WTC11 (cell line): ENCODE results near the gene C19orf85. TPM values are rescaled to one million over a fixed set of nuclear protein-coding genes. Genes with fewer than 3 reads are reported as not detected.

Source experiments
- ATAC-seq: fragments of 200-7000 bp; cut with Tn5 transposase; 2 replicates; pipeline ENCODE4 v1.10.0; 2021; ENCODE audit warnings: mild to moderate bottlenecking, moderate library complexity
- CTCF ChIA-PET: fragments of 300-600 bp; sonication (Branson Sonifier 250); formaldehyde crosslinking; loops from one replicate; lab custom pipeline; 2021; ENCODE audit warnings: antibody characterized with exemption; lab: Charles Lee
- POLR2A ChIA-PET: fragments of 350-600 bp; sonication (Branson Sonifier 250); formaldehyde crosslinking; loops from one replicate; lab custom pipeline; 2021; ENCODE audit warnings: antibody characterized with exemption; lab: Charles Lee
- DNase-seq: peaks from one replicate; pipeline ENCODE4 v3.0.0; 2021; ENCODE audit warnings: low spot score
- H3K27ac Mint-ChIP-seq: 2 replicates; pipeline ENCODE4 v1.8.0; 2021; ENCODE audit warnings: mixed read lengths
- H3K27me3 Mint-ChIP-seq: 2 replicates; pipeline ENCODE4 v1.8.0; 2021; ENCODE audit warnings: low read depth, mild to moderate bottlenecking, moderate library complexity, mixed read lengths
- H3K36me3 Mint-ChIP-seq: 2 replicates; pipeline ENCODE4 v1.8.0; 2021; ENCODE audit warnings: mixed read lengths
- H3K4me1 Mint-ChIP-seq: 2 replicates; pipeline ENCODE4 v1.8.0; 2022; ENCODE audit warnings: mixed read lengths
- H3K4me3 Mint-ChIP-seq: 2 replicates; pipeline ENCODE4 v1.8.0; 2021; ENCODE audit warnings: mild to moderate bottlenecking, moderate library complexity, mixed read lengths
- H3K9me3 Mint-ChIP-seq: 2 replicates; pipeline ENCODE4 v1.8.0; 2021; ENCODE audit warnings: mixed read lengths
- CREM ChIP-seq: sonication (generic); formaldehyde crosslinking; IDR thresholded peaks from 2 replicates; pipeline ENCODE4 v1.8.1; 2022; ENCODE audit warnings: mild to moderate bottlenecking, missing genetic modification reagents, moderate library complexity
- CTCF ChIP-seq: fragments of 200-600 bp; IDR thresholded peaks from 2 replicates; pipeline ENCODE4 v1.8.0; 2022; ENCODE audit warnings: antibody characterized with exemption
- EMX1 ChIP-seq: fragments of 250-450 bp; sonication (Bioruptor Pico); IDR thresholded peaks from 2 replicates; pipeline ENCODE4 v1.8.0; 2021; ENCODE audit warnings: mild to moderate bottlenecking
- ESRRA ChIP-seq: sonication (generic); formaldehyde crosslinking; IDR thresholded peaks from 2 replicates; pipeline ENCODE4 v1.8.1; 2022; ENCODE audit warnings: mild to moderate bottlenecking, missing genetic modification reagents, borderline replicate concordance
- GABPB1 ChIP-seq: sonication (generic); formaldehyde crosslinking; IDR thresholded peaks from 2 replicates; pipeline ENCODE4 v1.8.1; 2023; ENCODE audit warnings: mild to moderate bottlenecking, missing genetic modification reagents
- HMGXB4 ChIP-seq: sonication (generic); formaldehyde crosslinking; IDR thresholded peaks from 2 replicates; pipeline ENCODE4 v1.8.1; 2023; ENCODE audit warnings: mild to moderate bottlenecking, moderate library complexity, missing genetic modification reagents
- NR1H2 ChIP-seq: sonication (generic); formaldehyde crosslinking; IDR thresholded peaks from 2 replicates; pipeline ENCODE4 v1.9.0; 2021; ENCODE audit warnings: mild to moderate bottlenecking, moderate library complexity, missing genetic modification reagents
- RELA ChIP-seq: sonication (generic); formaldehyde crosslinking; IDR thresholded peaks from 2 replicates; pipeline ENCODE4 v1.8.1; 2022; ENCODE audit warnings: missing genetic modification reagents, mild to moderate bottlenecking, borderline replicate concordance
- SMAD3 ChIP-seq: sonication (generic); formaldehyde crosslinking; IDR thresholded peaks from 2 replicates; pipeline ENCODE4 v1.8.0; 2022; ENCODE audit warnings: missing genetic modification reagents, mild to moderate bottlenecking, borderline replicate concordance
- SOX15 ChIP-seq: fragments of 250-450 bp; sonication (Bioruptor Pico); IDR thresholded peaks from 2 replicates; pipeline ENCODE4 v1.9.0; 2021; ENCODE audit warnings: mild to moderate bottlenecking
- STAT6 ChIP-seq: sonication (generic); formaldehyde crosslinking; conservative IDR thresholded peaks from 2 replicates; pipeline ENCODE4 v1.8.1; 2023; ENCODE audit warnings: mild to moderate bottlenecking, low read depth, missing genetic modification reagents, moderate library complexity
- TEAD4 ChIP-seq: sonication (generic); formaldehyde crosslinking; IDR thresholded peaks from 2 replicates; pipeline ENCODE4 v1.8.0; 2022; ENCODE audit warnings: mild to moderate bottlenecking, missing genetic modification reagents
- ZBTB43 ChIP-seq: sonication (generic); formaldehyde crosslinking; IDR thresholded peaks from 2 replicates; pipeline ENCODE4 v1.8.1; 2023; ENCODE audit warnings: mild to moderate bottlenecking, missing genetic modification reagents
- ZNF121 ChIP-seq: sonication (generic); formaldehyde crosslinking; IDR thresholded peaks from 2 replicates; pipeline ENCODE4 v1.8.0; 2023; ENCODE audit warnings: missing genetic modification reagents
- ZNF232 ChIP-seq: sonication (generic); formaldehyde crosslinking; IDR thresholded peaks from 2 replicates; pipeline ENCODE4 v1.8.0; 2022; ENCODE audit warnings: mild to moderate bottlenecking, missing genetic modification reagents
- total RNA-seq: library from RNA; stranded (reverse); gene quantifications from 3 replicates; pipeline ENCODE4 v1.2.3, GENCODE V29; 2021
- TF ChIP-seq, protein P1 (sequence below): sonication (generic); formaldehyde crosslinking; IDR thresholded peaks from 2 replicates; pipeline ENCODE4 v1.8.0; 2022; ENCODE audit warnings: mild to moderate bottlenecking, missing genetic modification reagents
- TF ChIP-seq, protein P2 (sequence below): fragments of 250-450 bp; sonication (Bioruptor Pico); conservative IDR thresholded peaks from 2 replicates; pipeline ENCODE4 v1.9.0; 2021; ENCODE audit warnings: mild to moderate bottlenecking

C19orf85 gene
- total RNA-seq, 1 experiment from 2014 or later: 2.2 TPM

GRCh38 chr19:55467236-55468053, 2.9 kb upstream of the C19orf85 start:
- ChIA-PET POLR2A (no interaction called here), CTCF (interaction anchor here (0.5 to 3.2 kb wide), 69 partner anchors 8 to 994 kb away, joined by 3 to 68 read pairs (median 5); partner anchors contain the start of genes CDC42EP5, DNAAF3, EPS8L1 and FIZ1)
- no peak overlapping the region for H3K4me3 Mint-ChIP-seq
- H3K4me1 Mint-ChIP-seq: peaks cover 27% of the 10 kb centered on the region
- H3K36me3 Mint-ChIP-seq: no peaks in the 10 kb centered on the region
- peaks cover 33% of the 10 kb centered on the region for H3K27me3 Mint-ChIP-seq
- H3K9me3 Mint-ChIP-seq: no peaks in the 10 kb centered on the region
- DNase-seq (peak; percentile 77), ATAC-seq (peak; percentile 78)
- peak; percentile 98 for TF ChIP-seq CTCF
- TF ChIP-seq, protein P1, sequence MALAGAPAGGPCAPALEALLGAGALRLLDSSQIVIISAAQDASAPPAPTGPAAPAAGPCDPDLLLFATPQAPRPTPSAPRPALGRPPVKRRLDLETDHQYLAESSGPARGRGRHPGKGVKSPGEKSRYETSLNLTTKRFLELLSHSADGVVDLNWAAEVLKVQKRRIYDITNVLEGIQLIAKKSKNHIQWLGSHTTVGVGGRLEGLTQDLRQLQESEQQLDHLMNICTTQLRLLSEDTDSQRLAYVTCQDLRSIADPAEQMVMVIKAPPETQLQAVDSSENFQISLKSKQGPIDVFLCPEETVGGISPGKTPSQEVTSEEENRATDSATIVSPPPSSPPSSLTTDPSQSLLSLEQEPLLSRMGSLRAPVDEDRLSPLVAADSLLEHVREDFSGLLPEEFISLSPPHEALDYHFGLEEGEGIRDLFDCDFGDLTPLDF (CRISPR knock-in tag): no peak
- TF ChIP-seq TEAD4 (CRISPR knock-in tag): no peak
- TF ChIP-seq GABPB1 (CRISPR knock-in tag): 0 out of 2 replicates have a peak, but pooled peaks have one; percentile 30
- TF ChIP-seq HMGXB4: 0 out of 2 replicates have a peak, but pooled peaks have one; percentile 59
- no peak overlapping the region for H3K27ac Mint-ChIP-seq

GRCh38 chr19:55466241-55466614, 1.7 kb upstream of the C19orf85 start:
- Mint-ChIP-seq H3K36me3 (no peaks in the 10 kb centered on the region), H3K27ac (no peak overlapping the region), H3K9me3 (no peaks in the 10 kb centered on the region), H3K4me3 (no peak overlapping the region), H3K4me1 (peaks cover 29% of the 10 kb centered on the region), H3K27me3 (peaks cover 35% of the 10 kb centered on the region)
- ChIA-PET CTCF (interaction anchor here (1.0 to 3.2 kb wide), 5 partner anchors 11 to 166 kb away, joined by 3 to 68 read pairs (median 25); partner anchors contain the start of gene ZNF628), POLR2A (no interaction called here)
- TF ChIP-seq SMAD3 (CRISPR knock-in tag): no peak
- no peak for TF ChIP-seq STAT6
- no peak for TF ChIP-seq CREM (CRISPR knock-in tag)
- peak; percentile 74; the same call in 1 of the 2 replicates for TF ChIP-seq ZNF121 (CRISPR knock-in tag)
- no peak for TF ChIP-seq EMX1 (CRISPR knock-in tag)
- no peak for TF ChIP-seq ESRRA
- TF ChIP-seq, all 79 proteins: peak for 1
- DNase-seq (no peak), ATAC-seq (no peak)

GRCh38 chr19:55465460-55466240, 1.1 kb upstream of the C19orf85 start:
- peaks cover 29% of the 10 kb centered on the region for H3K27me3 Mint-ChIP-seq
- no peaks in the 10 kb centered on the region for H3K36me3 Mint-ChIP-seq
- ChIA-PET POLR2A (no interaction called here), CTCF (interaction anchor here (1.5 to 3.2 kb wide), 2 partner anchors 38 to 167 kb away, joined by 3 to 25 read pairs; no protein-coding TSS in a partner anchor)
- H3K9me3 Mint-ChIP-seq: no peaks in the 10 kb centered on the region
- no peak overlapping the region for H3K4me3 Mint-ChIP-seq
- peaks cover 32% of the 10 kb centered on the region for H3K4me1 Mint-ChIP-seq
- ATAC-seq (no peak), DNase-seq (no peak)
- H3K27ac Mint-ChIP-seq: no peak overlapping the region
- TF ChIP-seq RELA (CRISPR knock-in tag) (no peak), NR1H2 (CRISPR knock-in tag) (no peak), SOX15 (no peak), ZBTB43 (CRISPR knock-in tag) (no peak), ZNF232 (CRISPR knock-in tag) (no peak)
- TF ChIP-seq, protein P2, sequence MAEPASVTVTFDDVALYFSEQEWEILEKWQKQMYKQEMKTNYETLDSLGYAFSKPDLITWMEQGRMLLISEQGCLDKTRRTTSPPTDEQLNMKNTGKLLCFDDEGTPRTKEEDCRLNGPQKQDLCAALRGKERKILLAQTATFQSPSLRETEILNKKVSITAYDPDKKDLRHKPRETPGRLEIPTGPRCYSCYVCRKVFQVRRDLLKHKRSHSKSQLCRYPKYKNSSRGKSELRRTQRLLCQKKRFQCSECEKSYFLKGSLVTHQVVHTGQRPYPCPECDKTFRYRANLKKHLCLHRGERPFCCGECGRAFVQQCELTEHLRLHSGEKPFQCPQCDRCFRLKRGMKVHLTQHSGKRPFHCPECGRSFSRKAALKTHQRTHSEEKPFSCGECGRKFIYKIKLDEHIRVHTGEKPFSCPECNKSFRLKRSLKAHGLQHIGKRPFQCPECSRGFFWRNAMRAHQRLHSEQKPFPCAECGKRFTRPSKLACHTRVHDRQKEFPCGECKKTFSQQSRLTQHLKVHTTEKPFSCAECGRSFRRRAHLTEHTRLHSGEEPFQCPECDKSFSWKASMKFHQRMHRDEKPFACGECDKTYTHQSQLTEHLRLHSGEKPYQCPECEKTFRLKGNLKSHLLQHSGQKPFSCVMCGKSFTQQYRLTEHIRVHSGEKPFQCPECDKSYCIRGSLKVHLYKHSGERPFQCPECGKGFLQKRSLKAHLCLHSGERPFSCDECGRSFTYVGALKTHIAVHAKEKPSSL (CRISPR knock-in tag): no peak
